ENCODE data around the gene PLEKHA6.

Gene PLEKHA6

GRCh38 chr1:204212715-204213114 is 147.0 kb downstream of the PLEKHA6 start:
- TF ChIP-seq PAX5 (IDR thresholded peaks at IDR 0.05; ENCODE audit: insufficient read depth, low read length, severe bottlenecking) = no peak
- TF ChIP-seq POLR2AphosphoS5 (IDR thresholded peaks at IDR 0.05; ENCODE audit: low read depth, low read length) = no peak
- TF ChIP-seq TAF1 (IDR thresholded peaks at IDR 0.05; ENCODE audit: low read depth, low read length) = no peak
- TF ChIP-seq SPI1 (IDR thresholded peaks at IDR 0.05; ENCODE audit: low read depth, low read length) = no peak
- no peak for TF ChIP-seq POLR2A (IDR thresholded peaks at IDR 0.05; ENCODE audit: low read depth, low read length)
- no peak for TF ChIP-seq POU2F2 (IDR thresholded peaks at IDR 0.05; ENCODE audit: low read depth, low read length)
- DNase-seq (ENCODE audit: insufficient read length, low spot score) (no peak), FAIRE-seq (no peak)

DNA sequence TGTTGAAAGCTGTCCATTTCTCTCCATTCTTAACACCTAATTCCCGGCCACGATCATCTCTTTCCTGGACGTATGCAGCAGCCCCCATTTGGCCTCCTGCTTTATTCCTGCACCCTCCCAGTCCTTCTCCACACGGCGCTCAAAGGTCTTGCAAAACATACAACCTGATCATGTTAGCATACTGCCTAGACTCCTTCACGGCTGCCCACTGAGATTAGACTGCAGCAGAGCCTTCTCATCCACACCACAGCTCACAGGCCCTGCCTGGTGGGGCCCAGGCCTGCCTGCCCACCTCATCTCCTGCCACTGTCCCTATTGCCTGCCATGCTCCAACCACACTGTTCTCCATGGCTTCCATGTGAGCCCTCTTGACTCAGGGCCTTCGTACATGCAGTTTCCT is 148.7 kb downstream of the PLEKHA6 start:
- no peak for TF ChIP-seq POLR2AphosphoS5 (IDR thresholded peaks at IDR 0.05; ENCODE audit: low read depth, low read length)
- TF ChIP-seq POU2F2 (IDR thresholded peaks at IDR 0.05; ENCODE audit: low read depth, low read length) = no peak
- no peak for TF ChIP-seq PAX5 (IDR thresholded peaks at IDR 0.05; ENCODE audit: insufficient read depth, low read length, severe bottlenecking)
- no peak for TF ChIP-seq TAF1 (IDR thresholded peaks at IDR 0.05; ENCODE audit: low read depth, low read length)
- TF ChIP-seq SPI1 (IDR thresholded peaks at IDR 0.05; ENCODE audit: low read depth, low read length) = no peak
- TF ChIP-seq POLR2A (IDR thresholded peaks at IDR 0.05; ENCODE audit: low read depth, low read length) = no peak
- FAIRE-seq = no peak
- no peak for DNase-seq (ENCODE audit: insufficient read length, low spot score)

DNA sequence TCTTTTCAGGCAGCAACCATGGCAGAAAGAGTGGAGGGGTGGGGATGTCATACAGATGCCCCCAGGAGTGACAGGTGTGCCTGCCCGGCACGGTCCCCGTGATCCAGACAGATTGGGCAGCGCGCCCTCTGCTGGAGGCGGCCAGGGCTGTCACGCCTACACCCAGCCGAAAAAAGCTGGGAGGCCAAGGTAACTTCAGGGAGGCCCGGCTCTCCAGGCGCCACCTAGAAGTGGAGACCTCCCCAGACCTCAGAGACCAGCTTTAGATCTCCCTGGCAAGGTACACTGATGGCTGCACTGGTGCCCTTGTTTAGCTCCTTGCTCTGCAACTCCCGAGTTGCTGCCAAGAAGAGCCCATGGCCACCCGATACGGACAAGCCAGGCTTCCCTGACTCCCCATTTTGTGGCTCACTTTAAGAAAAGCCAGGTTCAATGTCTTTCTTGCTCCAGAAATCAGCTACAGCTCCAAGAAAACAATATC is 152.6 kb downstream of the PLEKHA6 start:
- no peak for FAIRE-seq
- DNase-seq (ENCODE audit: insufficient read length, low spot score) = peak; percentile 65

DNA sequence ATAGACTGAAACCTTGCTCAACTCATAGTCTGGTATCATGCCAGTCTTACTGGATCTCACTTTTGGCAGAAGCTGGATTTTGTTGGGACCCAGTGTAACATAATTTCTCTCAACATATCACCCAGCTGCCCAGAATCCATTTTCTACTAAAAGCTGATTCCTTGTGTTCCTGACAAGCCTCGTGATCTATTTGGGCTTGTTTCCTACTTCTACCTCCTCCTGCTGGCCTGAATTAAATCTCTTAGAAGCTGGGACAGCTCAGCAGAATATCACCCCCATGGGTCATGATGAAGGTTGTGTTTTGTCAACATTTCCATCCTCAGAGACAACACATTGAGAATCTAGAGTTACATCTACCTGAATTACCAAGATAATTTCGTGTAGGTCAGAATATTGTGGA is 153.6 kb downstream of the PLEKHA6 start:
- no peak for TF ChIP-seq TAF1 (IDR thresholded peaks at IDR 0.05; ENCODE audit: low read depth, low read length)
- TF ChIP-seq SPI1 (IDR thresholded peaks at IDR 0.05; ENCODE audit: low read depth, low read length) = no peak
- TF ChIP-seq POLR2A (IDR thresholded peaks at IDR 0.05; ENCODE audit: low read depth, low read length) = no peak
- no peak for TF ChIP-seq POLR2AphosphoS5 (IDR thresholded peaks at IDR 0.05; ENCODE audit: low read depth, low read length)
- no peak for TF ChIP-seq POU2F2 (IDR thresholded peaks at IDR 0.05; ENCODE audit: low read depth, low read length)
- TF ChIP-seq PAX5 (IDR thresholded peaks at IDR 0.05; ENCODE audit: insufficient read depth, low read length, severe bottlenecking) = no peak
- DNase-seq (ENCODE audit: insufficient read length, low spot score) = no peak
- no peak for FAIRE-seq

More for the DNA sequence above, 152.6 kb downstream of the PLEKHA6 start:
- TF ChIP-seq POLR2AphosphoS5 (IDR thresholded peaks at IDR 0.05; ENCODE audit: low read depth, low read length) = no peak
- TF ChIP-seq POU2F2 (IDR thresholded peaks at IDR 0.05; ENCODE audit: low read depth, low read length) = no peak
- no peak for TF ChIP-seq TAF1 (IDR thresholded peaks at IDR 0.05; ENCODE audit: low read depth, low read length)
- no peak for TF ChIP-seq PAX5 (IDR thresholded peaks at IDR 0.05; ENCODE audit: insufficient read depth, low read length, severe bottlenecking)
- TF ChIP-seq POLR2A (IDR thresholded peaks at IDR 0.05; ENCODE audit: low read depth, low read length) = no peak
- no peak for TF ChIP-seq SPI1 (IDR thresholded peaks at IDR 0.05; ENCODE audit: low read depth, low read length)

- TF ChIP-seq POLR2AphosphoS5 (IDR thresholded peaks at IDR 0.05; ENCODE audit: low read depth, low read length) (no peak), TAF1 (IDR thresholded peaks at IDR 0.05; ENCODE audit: low read depth, low read length) (no peak), SPI1 (IDR thresholded peaks at IDR 0.05; ENCODE audit: low read depth, low read length) (no peak), PAX5 (IDR thresholded peaks at IDR 0.05; ENCODE audit: insufficient read depth, low read length, severe bottlenecking) (no peak), POLR2A (IDR thresholded peaks at IDR 0.05; ENCODE audit: low read depth, low read length) (no peak), POU2F2 (IDR thresholded peaks at IDR 0.05; ENCODE audit: low read depth, low read length) (no peak)
- FAIRE-seq (no peak), DNase-seq (ENCODE audit: insufficient read length, low spot score) (no peak)
Observed at GRCh38 chr1:204205486-204205885, 154.2 kb downstream of the PLEKHA6 start.

- no peak for DNase-seq (ENCODE audit: insufficient read length, low spot score)
- TF ChIP-seq POLR2AphosphoS5 (IDR thresholded peaks at IDR 0.05; ENCODE audit: low read depth, low read length) = no peak
- no peak for TF ChIP-seq TAF1 (IDR thresholded peaks at IDR 0.05; ENCODE audit: low read depth, low read length)
- TF ChIP-seq POU2F2 (IDR thresholded peaks at IDR 0.05; ENCODE audit: low read depth, low read length) = no peak
- TF ChIP-seq SPI1 (IDR thresholded peaks at IDR 0.05; ENCODE audit: low read depth, low read length) = no peak
- no peak for TF ChIP-seq POLR2A (IDR thresholded peaks at IDR 0.05; ENCODE audit: low read depth, low read length)
- TF ChIP-seq PAX5 (IDR thresholded peaks at IDR 0.05; ENCODE audit: insufficient read depth, low read length, severe bottlenecking) = no peak
- no peak for FAIRE-seq
Observed at GRCh38 chr1:204204944-204205343, 154.8 kb downstream of the PLEKHA6 start.

DNA sequence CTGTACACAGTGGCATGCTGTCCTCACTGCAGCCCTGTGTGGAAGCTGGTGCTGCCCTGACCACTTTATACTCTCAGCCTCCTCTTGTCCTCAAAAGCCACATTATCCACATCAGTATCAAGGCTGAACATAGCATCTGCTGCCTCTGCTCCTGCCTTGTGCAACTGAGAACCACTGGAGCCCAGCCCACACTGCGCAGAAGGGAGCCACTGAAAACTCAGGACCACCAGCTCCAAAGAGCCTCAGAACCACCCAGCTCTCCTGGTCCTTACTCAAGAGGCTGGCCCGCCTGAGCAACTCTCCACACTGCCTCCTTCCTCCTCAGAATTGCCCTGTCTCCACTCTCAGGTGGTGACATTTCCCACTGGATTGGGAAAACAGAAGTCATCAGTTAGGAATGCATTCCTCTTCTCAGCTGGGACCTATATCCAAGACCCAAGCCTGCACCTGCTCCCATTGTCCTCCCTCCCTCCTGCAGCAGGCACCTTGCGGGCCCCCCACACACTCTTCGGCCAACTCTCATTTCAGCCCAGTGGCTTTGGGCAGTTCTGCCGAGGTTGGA is 156.4 kb downstream of the PLEKHA6 start:
- FAIRE-seq = no peak
- no peak for DNase-seq (ENCODE audit: insufficient read length, low spot score)
- no peak for TF ChIP-seq POLR2AphosphoS5 (IDR thresholded peaks at IDR 0.05; ENCODE audit: low read depth, low read length)
- no peak for TF ChIP-seq PAX5 (IDR thresholded peaks at IDR 0.05; ENCODE audit: insufficient read depth, low read length, severe bottlenecking)
- no peak for TF ChIP-seq TAF1 (IDR thresholded peaks at IDR 0.05; ENCODE audit: low read depth, low read length)
- TF ChIP-seq POU2F2 (IDR thresholded peaks at IDR 0.05; ENCODE audit: low read depth, low read length) = no peak
- no peak for TF ChIP-seq SPI1 (IDR thresholded peaks at IDR 0.05; ENCODE audit: low read depth, low read length)
- no peak for TF ChIP-seq POLR2A (IDR thresholded peaks at IDR 0.05; ENCODE audit: low read depth, low read length)

DNA sequence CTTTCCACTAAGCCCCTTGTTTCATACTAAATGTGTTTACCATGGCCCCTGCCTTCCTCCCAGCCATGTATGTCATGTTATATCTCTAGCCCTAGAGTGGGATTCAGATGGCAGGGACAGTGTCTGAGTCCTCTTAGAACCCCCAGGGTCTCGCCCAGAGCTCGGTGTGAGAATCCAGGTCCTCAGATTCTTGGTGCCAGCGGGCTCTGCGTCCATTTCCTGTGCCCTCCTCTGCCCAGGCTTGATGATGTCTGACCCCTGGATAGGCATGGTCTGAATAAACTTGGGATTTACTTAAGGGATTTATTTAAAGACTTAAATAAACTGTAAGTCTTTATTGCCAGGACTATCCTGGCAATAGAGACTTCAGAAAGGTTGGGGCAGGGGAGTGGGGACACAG is 157.2 kb downstream of the PLEKHA6 start:
- no peak for TF ChIP-seq POLR2A (IDR thresholded peaks at IDR 0.05; ENCODE audit: low read depth, low read length)
- no peak for TF ChIP-seq PAX5 (IDR thresholded peaks at IDR 0.05; ENCODE audit: insufficient read depth, low read length, severe bottlenecking)
- TF ChIP-seq POU2F2 (IDR thresholded peaks at IDR 0.05; ENCODE audit: low read depth, low read length) = no peak
- TF ChIP-seq SPI1 (IDR thresholded peaks at IDR 0.05; ENCODE audit: low read depth, low read length) = no peak
- no peak for TF ChIP-seq TAF1 (IDR thresholded peaks at IDR 0.05; ENCODE audit: low read depth, low read length)
- no peak for TF ChIP-seq POLR2AphosphoS5 (IDR thresholded peaks at IDR 0.05; ENCODE audit: low read depth, low read length)
- DNase-seq (ENCODE audit: insufficient read length, low spot score) (no peak), FAIRE-seq (no peak)

- no peak for TF ChIP-seq POU2F2 (IDR thresholded peaks at IDR 0.05; ENCODE audit: low read depth, low read length)
- no peak for TF ChIP-seq PAX5 (IDR thresholded peaks at IDR 0.05; ENCODE audit: insufficient read depth, low read length, severe bottlenecking)
- TF ChIP-seq POLR2AphosphoS5 (IDR thresholded peaks at IDR 0.05; ENCODE audit: low read depth, low read length) = no peak
- no peak for TF ChIP-seq POLR2A (IDR thresholded peaks at IDR 0.05; ENCODE audit: low read depth, low read length)
- TF ChIP-seq SPI1 (IDR thresholded peaks at IDR 0.05; ENCODE audit: low read depth, low read length) = no peak
- TF ChIP-seq TAF1 (IDR thresholded peaks at IDR 0.05; ENCODE audit: low read depth, low read length) = no peak
- DNase-seq (ENCODE audit: insufficient read length, low spot score) (no peak), FAIRE-seq (no peak)
Observed at GRCh38 chr1:204201348-204202040, 158.2 kb downstream of the PLEKHA6 start.

All from GM12891 (cell line).